Glutamatergic neuron (in vitro differentiated cells): ENCODE measurements around the gene ADAMTS4. TPM values are rescaled to one million over a fixed set of nuclear protein-coding genes. Genes with fewer than 3 reads are reported as not detected.
A peak's percentile ranks its signal among the peaks of the same experiment; 100 is the strongest.

Source experiments
- DNase-seq: peaks from one replicate; pipeline ENCODE4 v3.0.0; 2022
- H3K27ac Mint-ChIP-seq: one replicate; pipeline ENCODE4 v1.8.0; 2020; ENCODE audit warnings: mild to moderate bottlenecking, mixed read lengths, inconsistent platforms; ENCODE audit not compliant: unreplicated experiment
- H3K27me3 Mint-ChIP-seq: one replicate; pipeline ENCODE4 v1.8.0; 2020; ENCODE audit warnings: mild to moderate bottlenecking, moderate library complexity, mixed read lengths, inconsistent platforms; ENCODE audit not compliant: unreplicated experiment
- H3K36me3 Mint-ChIP-seq: one replicate; pipeline ENCODE4 v1.8.0; 2020; ENCODE audit warnings: mild to moderate bottlenecking, mixed read lengths, inconsistent platforms; ENCODE audit not compliant: unreplicated experiment
- H3K4me1 Mint-ChIP-seq: one replicate; pipeline ENCODE4 v1.8.0; 2020; ENCODE audit warnings: mild to moderate bottlenecking, low read depth, mixed read lengths, inconsistent platforms; ENCODE audit not compliant: unreplicated experiment
- H3K4me3 Mint-ChIP-seq: one replicate; pipeline ENCODE4 v1.8.0; 2020; ENCODE audit warnings: mild to moderate bottlenecking, mixed read lengths, inconsistent platforms; ENCODE audit not compliant: unreplicated experiment
- H3K9me3 Mint-ChIP-seq: one replicate; pipeline ENCODE4 v1.8.0; 2020; ENCODE audit warnings: mild to moderate bottlenecking, moderate library complexity, mixed read lengths, inconsistent platforms; ENCODE audit not compliant: unreplicated experiment
- microRNA-seq: library from miRNA; unstranded; fragments of <30 nt; microRNA quantifications from one replicate; pipeline ENCODE4, GENCODE V29; 2020; ENCODE audit not compliant: unreplicated experiment
- total RNA-seq: library from RNA; stranded (reverse); fragmentation: NEBNext Ultra II Directional; extraction: Animal tissue kit (Norgen Biotek cat#: 25700); gene quantifications from one replicate; pipeline ENCODE4 v1.2.1, GENCODE V29; 2021; ENCODE audit not compliant: unreplicated experiment
- TF ChIP-seq, protein P1 (sequence below): fragments of 200-600 bp; sonication (generic); IDR thresholded peaks from one replicate; pipeline ENCODE4 v1.5.0; 2021; ENCODE audit not compliant: partially characterized antibody, unreplicated experiment

ADAMTS4 gene
- total RNA-seq, 1 donor from 2014 or later = 12.3 TPM

- H3K27me3 Mint-ChIP-seq = no peaks in the 10 kb centered on the region
- H3K36me3 Mint-ChIP-seq = no peaks in the 10 kb centered on the region
Observed at GRCh38 chr1:161138431-161138830, 60.4 kb downstream of the ADAMTS4 start.

GRCh38 chr1:161137881-161138280 is 61.0 kb downstream of the ADAMTS4 start:
- H3K36me3 Mint-ChIP-seq = no peaks in the 10 kb centered on the region
- no peak for DNase-seq
- TF ChIP-seq, protein P1, sequence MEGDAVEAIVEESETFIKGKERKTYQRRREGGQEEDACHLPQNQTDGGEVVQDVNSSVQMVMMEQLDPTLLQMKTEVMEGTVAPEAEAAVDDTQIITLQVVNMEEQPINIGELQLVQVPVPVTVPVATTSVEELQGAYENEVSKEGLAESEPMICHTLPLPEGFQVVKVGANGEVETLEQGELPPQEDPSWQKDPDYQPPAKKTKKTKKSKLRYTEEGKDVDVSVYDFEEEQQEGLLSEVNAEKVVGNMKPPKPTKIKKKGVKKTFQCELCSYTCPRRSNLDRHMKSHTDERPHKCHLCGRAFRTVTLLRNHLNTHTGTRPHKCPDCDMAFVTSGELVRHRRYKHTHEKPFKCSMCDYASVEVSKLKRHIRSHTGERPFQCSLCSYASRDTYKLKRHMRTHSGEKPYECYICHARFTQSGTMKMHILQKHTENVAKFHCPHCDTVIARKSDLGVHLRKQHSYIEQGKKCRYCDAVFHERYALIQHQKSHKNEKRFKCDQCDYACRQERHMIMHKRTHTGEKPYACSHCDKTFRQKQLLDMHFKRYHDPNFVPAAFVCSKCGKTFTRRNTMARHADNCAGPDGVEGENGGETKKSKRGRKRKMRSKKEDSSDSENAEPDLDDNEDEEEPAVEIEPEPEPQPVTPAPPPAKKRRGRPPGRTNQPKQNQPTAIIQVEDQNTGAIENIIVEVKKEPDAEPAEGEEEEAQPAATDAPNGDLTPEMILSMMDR = no peak
- H3K4me1 Mint-ChIP-seq = no peaks in the 10 kb centered on the region
- H3K27ac Mint-ChIP-seq = no peak overlapping the region
- peaks cover 2% of the 10 kb centered on the region for H3K9me3 Mint-ChIP-seq
- H3K4me3 Mint-ChIP-seq = no peak overlapping the region
- H3K27me3 Mint-ChIP-seq = no peaks in the 10 kb centered on the region

More at GRCh38 chr1:161138431-161138830, 60.4 kb downstream of the ADAMTS4 start:
- Mint-ChIP-seq H3K4me1 (no peaks in the 10 kb centered on the region), H3K9me3 (peaks cover 2% of the 10 kb centered on the region), H3K27ac (no peak overlapping the region), H3K4me3 (no peak overlapping the region)
- no peak for DNase-seq
- TF ChIP-seq, protein P1 = no peak

Small RNA genes lying within 50 kb of the gene (microRNA-seq; reads per million reads assigned to microRNA genes)
- gene MIR5187 = 5.4 reads per million, percentile 34 among the genes with 10 or more reads in this experiment

Other genes with a start within 250 kb of the ADAMTS4 start
- gene ITLN2, start 244.2 kb downstream of the ADAMTS4 start, total RNA-seq = not detected
- gene F11R, start 177.9 kb downstream of the ADAMTS4 start, total RNA-seq = 7.7 TPM
- 24.2 TPM for gene TSTD1, start 160.1 kb downstream of the ADAMTS4 start, total RNA-seq
- 158 TPM for gene USF1, start 153.1 kb downstream of the ADAMTS4 start, total RNA-seq
- not detected for gene ARHGAP30, start 129.2 kb downstream of the ADAMTS4 start, total RNA-seq
- gene NECTIN4, start 109.5 kb downstream of the ADAMTS4 start, total RNA-seq = 0.39 TPM
- 10.9 TPM for gene KLHDC9, start 100.7 kb downstream of the ADAMTS4 start, total RNA-seq
- 83.7 TPM for gene PFDN2, start 81.0 kb downstream of the ADAMTS4 start, total RNA-seq
- gene NIT1, start 80.9 kb downstream of the ADAMTS4 start, total RNA-seq = 40.2 TPM
- gene DEDD, start 66.4 kb downstream of the ADAMTS4 start, total RNA-seq = 34.6 TPM
- 59.2 TPM for gene UFC1, start 45.1 kb downstream of the ADAMTS4 start, total RNA-seq
- gene USP21, start 39.6 kb downstream of the ADAMTS4 start, total RNA-seq = 21.5 TPM
- gene PPOX, start 32.6 kb downstream of the ADAMTS4 start, total RNA-seq = 53.2 TPM
- 35.7 TPM for gene B4GALT3, start 21.5 kb downstream of the ADAMTS4 start, total RNA-seq
- 112 TPM for gene NDUFS2, start 3.3 kb upstream of the ADAMTS4 start, total RNA-seq
- 1.3 TPM for gene FCER1G, start 16.2 kb upstream of the ADAMTS4 start, total RNA-seq
- gene APOA2, start 24.6 kb upstream of the ADAMTS4 start, total RNA-seq = not detected
- gene TOMM40L, start 27.0 kb upstream of the ADAMTS4 start, total RNA-seq = 20.7 TPM
- not detected for gene NR1I3, start 39.1 kb upstream of the ADAMTS4 start, total RNA-seq
- 1.1 TPM for gene PCP4L1, start 59.7 kb upstream of the ADAMTS4 start, total RNA-seq
- 16.4 TPM for gene MPZ, start 110.9 kb upstream of the ADAMTS4 start, total RNA-seq
- gene SDHC, start 115.3 kb upstream of the ADAMTS4 start, total RNA-seq = 170 TPM
- not detected for gene CFAP126, start 168.8 kb upstream of the ADAMTS4 start, total RNA-seq